ENCODE measurements around the gene NDRG3. TPM values are rescaled to one million over a fixed set of nuclear protein-coding genes. Genes with fewer than 3 reads are reported as not detected.
A peak's percentile ranks its signal among the peaks of the same experiment; 100 is the strongest.

The NDRG3 gene
- total RNA-seq, 1 donor from 2014 or later, result 33.1 TPM

GRCh38 chr20:36773107-36773596, 27.3 kb upstream of the NDRG3 start:
- FAIRE-seq (no peak), DNase-seq (ENCODE audit: low read depth) (no peak)
- Histone ChIP-seq H3K9me3 (ENCODE audit: insufficient read depth, low read depth, low read length) (no peaks in the 10 kb centered on the region), H4K20me1 (ENCODE audit: insufficient read depth, low read length) (no peaks in the 10 kb centered on the region), H3K4me2 (ENCODE audit: low read length) (peak overlapping the region; percentile 94), H3K27me3 (ENCODE audit: insufficient read depth, low read length) (no peaks in the 10 kb centered on the region), H3K4me3 (ENCODE audit: insufficient read depth, low read depth, low read length) (peak overlapping the region; percentile 96), H2AFZ (ENCODE audit: low read depth, low read length) (peak overlapping the region; percentile 91), H3K4me1 (ENCODE audit: insufficient read depth, low read length) (peaks cover 8% of the 10 kb centered on the region), H3K9ac (ENCODE audit: low read length) (peak overlapping the region; percentile 97), H3K79me2 (ENCODE audit: insufficient read depth, low read length) (peaks cover 12% of the 10 kb centered on the region), H3K36me3 (ENCODE audit: insufficient read depth, low read length) (peaks cover 6% of the 10 kb centered on the region), H3K27ac (ENCODE audit: low read depth, low read length) (peak overlapping the region; percentile 96)
- H3K4me3 Mint-ChIP-seq (ENCODE audit: unreplicated experiment), result peak overlapping the region; percentile 92
- H3K4me1 Mint-ChIP-seq (ENCODE audit: low read depth, unreplicated experiment), result no peaks in the 10 kb centered on the region
- peaks cover 2% of the 10 kb centered on the region for H3K36me3 Mint-ChIP-seq (ENCODE audit: low read depth, unreplicated experiment)
- no peaks in the 10 kb centered on the region for H3K27me3 Mint-ChIP-seq (ENCODE audit: low read depth, unreplicated experiment)
- H3K9me3 Mint-ChIP-seq (ENCODE audit: unreplicated experiment), result no peaks in the 10 kb centered on the region
- peak overlapping the region; percentile 19 for H3K27ac Mint-ChIP-seq (ENCODE audit: unreplicated experiment)
- no peak for TF ChIP-seq EZH2 (IDR thresholded peaks at IDR 0.05; ENCODE audit: insufficient read depth, low read length)

- no peak for FAIRE-seq
These were observed 24.8 kb upstream of the NDRG3 start for GRCh38 chr20:36770680-36771079.

GRCh38 chr20:36768768-36769430, 23.0 kb upstream of the NDRG3 start:
- Histone ChIP-seq H3K36me3 (ENCODE audit: insufficient read depth, low read length) (peaks cover 6% of the 10 kb centered on the region), H3K27me3 (ENCODE audit: insufficient read depth, low read length) (no peaks in the 10 kb centered on the region), H3K27ac (ENCODE audit: low read depth, low read length) (no peak overlapping the region), H3K9me3 (ENCODE audit: insufficient read depth, low read depth, low read length) (no peaks in the 10 kb centered on the region), H2AFZ (ENCODE audit: low read depth, low read length) (no peak overlapping the region), H4K20me1 (ENCODE audit: insufficient read depth, low read length) (no peaks in the 10 kb centered on the region), H3K4me2 (ENCODE audit: low read length) (no peak overlapping the region), H3K9ac (ENCODE audit: low read length) (no peak overlapping the region), H3K4me1 (ENCODE audit: insufficient read depth, low read length) (peaks cover 8% of the 10 kb centered on the region), H3K79me2 (ENCODE audit: insufficient read depth, low read length) (peaks cover 12% of the 10 kb centered on the region), H3K4me3 (ENCODE audit: insufficient read depth, low read depth, low read length) (no peak overlapping the region)
- Mint-ChIP-seq H3K27ac (ENCODE audit: unreplicated experiment) (no peak overlapping the region), H3K4me3 (ENCODE audit: unreplicated experiment) (no peak overlapping the region), H3K9me3 (ENCODE audit: unreplicated experiment) (no peaks in the 10 kb centered on the region), H3K36me3 (ENCODE audit: low read depth, unreplicated experiment) (peaks cover 2% of the 10 kb centered on the region), H3K4me1 (ENCODE audit: low read depth, unreplicated experiment) (no peaks in the 10 kb centered on the region), H3K27me3 (ENCODE audit: low read depth, unreplicated experiment) (no peaks in the 10 kb centered on the region)
- DNase-seq (ENCODE audit: low read depth), result no peak
- no peak for FAIRE-seq
- TF ChIP-seq EZH2 (IDR thresholded peaks at IDR 0.05; ENCODE audit: insufficient read depth, low read length) (no peak), CTCF (IDR thresholded peaks at IDR 0.05; ENCODE audit: insufficient read depth, low read depth, low read length) (no peak)

More at GRCh38 chr20:36770680-36771079, 24.8 kb upstream of the NDRG3 start:
- H3K79me2 ChIP-seq (ENCODE audit: insufficient read depth, low read length), result peaks cover 12% of the 10 kb centered on the region
- no peak overlapping the region for H3K27ac ChIP-seq (ENCODE audit: low read depth, low read length)
- no peaks in the 10 kb centered on the region for H3K9me3 Mint-ChIP-seq (ENCODE audit: unreplicated experiment)
- no peak for DNase-seq (ENCODE audit: low read depth)
- H3K27me3 Mint-ChIP-seq (ENCODE audit: low read depth, unreplicated experiment), result no peaks in the 10 kb centered on the region
- H3K4me1 Mint-ChIP-seq (ENCODE audit: low read depth, unreplicated experiment), result no peaks in the 10 kb centered on the region
- no peak overlapping the region for H3K4me3 ChIP-seq (ENCODE audit: insufficient read depth, low read depth, low read length)
- H3K9ac ChIP-seq (ENCODE audit: low read length), result no peak overlapping the region
- H4K20me1 ChIP-seq (ENCODE audit: insufficient read depth, low read length), result no peaks in the 10 kb centered on the region
- H3K4me1 ChIP-seq (ENCODE audit: insufficient read depth, low read length), result peaks cover 8% of the 10 kb centered on the region
- H3K27ac Mint-ChIP-seq (ENCODE audit: unreplicated experiment), result no peak overlapping the region
- no peaks in the 10 kb centered on the region for H3K27me3 ChIP-seq (ENCODE audit: insufficient read depth, low read length)
- TF ChIP-seq CTCF (IDR thresholded peaks at IDR 0.05; ENCODE audit: insufficient read depth, low read depth, low read length), result no peak
- TF ChIP-seq EZH2 (IDR thresholded peaks at IDR 0.05; ENCODE audit: insufficient read depth, low read length), result no peak
- H3K9me3 ChIP-seq (ENCODE audit: insufficient read depth, low read depth, low read length), result no peaks in the 10 kb centered on the region
- H3K36me3 ChIP-seq (ENCODE audit: insufficient read depth, low read length), result peaks cover 6% of the 10 kb centered on the region
- no peak overlapping the region for H3K4me2 ChIP-seq (ENCODE audit: low read length)
- no peak overlapping the region for H3K4me3 Mint-ChIP-seq (ENCODE audit: unreplicated experiment)
- no peak overlapping the region for H2AFZ ChIP-seq (ENCODE audit: low read depth, low read length)
- peaks cover 2% of the 10 kb centered on the region for H3K36me3 Mint-ChIP-seq (ENCODE audit: low read depth, unreplicated experiment)

All from astrocyte (in vitro differentiated cells and primary cell).